ENCODE data around the gene GYPC. TPM values are rescaled to one million over a fixed set of nuclear protein-coding genes. Genes with fewer than 3 reads are reported as not detected.

The GYPC gene
- total and polyA plus RNA-seq, 8 donors, result 13.0 to 75.4 (median 22.8) TPM

Other genes with a start within 250 kb of the GYPC start
- gene TEX51, start 242.7 kb downstream of the GYPC start, total RNA-seq, result not detected
- gene TEX51, start 242.7 kb downstream of the GYPC start, polyA plus RNA-seq, result not detected

Data from pancreas (tissue), 8 donors.